GM18951 (cell line): Measurements from ENCODE around the gene SLC27A4.
A peak's percentile ranks its signal among the peaks of the same experiment; 100 is the strongest.

Experiments
- POLR2A ChIP-seq: IDR thresholded peaks from 4 replicates; pipeline ENCODE4 v1.6.1; 2011; ENCODE audit warnings: mild to moderate bottlenecking; ENCODE audit not compliant: insufficient read length, insufficient read depth; ENCODE audit errors: extremely low read depth
- in situ Hi-C: fragments of 300-500 bp; cut with MboI; formaldehyde crosslinking; loops from one replicate; pipeline ENCODE4 v1.12.0; 2022; ENCODE audit warnings: low sequenced_read_pairs, mixed read lengths, inconsistent platforms; ENCODE audit not compliant: unreplicated experiment

Gene SLC27A4

DNA sequence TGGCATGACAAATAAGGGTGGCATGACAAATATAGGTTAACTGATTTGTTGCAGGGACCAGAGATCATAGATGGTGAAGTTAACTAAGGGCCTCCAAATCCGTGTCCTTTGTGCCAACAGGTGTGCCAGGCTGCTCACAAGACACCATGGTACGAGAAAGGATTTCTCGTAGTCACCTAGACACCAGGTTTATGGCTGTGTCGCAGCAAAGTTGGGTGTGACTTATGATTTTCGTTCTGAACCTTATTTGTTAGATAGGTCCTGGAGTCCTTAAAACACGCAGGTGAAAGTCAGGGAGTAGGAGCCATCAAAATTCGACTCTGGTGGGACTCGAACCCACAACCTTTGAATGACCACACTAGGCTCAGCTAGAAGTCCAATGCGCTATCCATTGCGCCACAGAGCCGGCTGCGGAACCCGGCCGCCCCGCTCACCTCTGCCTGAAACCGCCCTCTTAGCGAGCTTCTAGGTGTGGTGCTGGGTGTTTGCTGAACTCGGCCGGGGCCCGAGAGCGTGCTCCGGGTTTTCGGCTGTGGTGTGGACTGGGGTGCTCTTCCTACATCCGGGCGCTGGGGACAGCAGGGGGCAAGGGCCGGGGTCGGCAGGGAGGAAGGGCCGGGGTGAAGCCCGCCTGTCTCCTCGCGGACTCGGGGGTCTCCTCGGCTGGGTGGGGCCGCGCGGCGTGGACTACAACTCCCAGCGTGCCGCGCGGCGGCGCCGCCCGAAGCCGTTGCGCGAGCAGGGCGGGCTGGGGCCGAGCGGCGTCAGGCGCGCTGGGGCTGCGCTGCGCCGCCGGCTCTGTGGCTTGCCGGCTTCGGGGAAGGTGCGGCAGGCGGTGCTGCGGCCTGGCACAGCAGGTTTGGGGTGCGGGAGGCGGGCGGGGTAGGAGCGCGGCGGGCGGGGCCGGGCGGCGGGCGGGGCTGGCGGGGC lies at the start of gene SLC27A4:
SLC27A4 (plus strand) TSS at position 767 of the 930 bp plus-strand sequence. CDS start 2,606 bp downstream, outside the sequence.
- TF ChIP-seq POLR2A, result peak; percentile 66
- in situ Hi-C loops, result no loop called here

DNA sequence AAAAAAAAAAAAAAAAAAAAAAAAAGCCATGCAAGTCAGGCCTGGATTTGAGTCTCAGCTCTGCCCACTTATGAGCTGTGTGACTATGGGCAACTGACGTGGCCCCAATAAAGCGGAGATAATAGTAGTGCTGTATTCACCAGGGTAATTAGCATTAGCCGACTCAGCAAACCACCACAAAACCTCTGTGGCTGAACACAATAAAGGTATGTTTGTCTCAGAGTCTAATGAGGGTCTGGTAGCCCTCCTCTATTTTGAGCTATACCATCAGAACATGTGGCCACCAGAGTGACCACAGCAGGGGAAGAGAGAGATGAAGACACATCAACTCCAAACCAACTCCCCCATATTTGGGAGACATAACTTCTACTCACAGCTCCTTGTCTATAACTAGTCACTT lies 48.3 kb upstream of the SLC27A4 start:
- TF ChIP-seq POLR2A, result no peak

DNA sequence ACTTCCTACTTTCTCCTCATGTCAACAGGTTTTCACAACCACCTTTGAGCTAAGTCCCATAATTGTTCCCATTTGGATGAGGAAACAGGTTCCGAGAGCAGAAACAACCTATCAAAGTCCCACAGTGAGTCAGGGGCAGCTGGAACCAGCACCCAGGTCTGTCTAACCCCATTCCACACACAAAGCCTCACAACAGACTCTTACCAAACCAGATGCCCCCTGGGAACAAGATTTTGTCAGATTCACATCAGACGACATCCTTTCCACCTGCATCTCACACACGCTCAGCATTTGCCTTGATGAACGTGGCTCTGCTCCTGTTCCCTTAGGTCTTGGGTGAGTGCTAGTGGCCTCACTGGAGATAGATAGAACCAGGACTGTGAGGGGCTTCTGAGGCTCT lies 47.2 kb upstream of the SLC27A4 start:
- in situ Hi-C loops, result no loop called here
- no peak for TF ChIP-seq POLR2A

More for the DNA sequence above, 48.3 kb upstream of the SLC27A4 start:
- in situ Hi-C loops, result no loop called here

DNA sequence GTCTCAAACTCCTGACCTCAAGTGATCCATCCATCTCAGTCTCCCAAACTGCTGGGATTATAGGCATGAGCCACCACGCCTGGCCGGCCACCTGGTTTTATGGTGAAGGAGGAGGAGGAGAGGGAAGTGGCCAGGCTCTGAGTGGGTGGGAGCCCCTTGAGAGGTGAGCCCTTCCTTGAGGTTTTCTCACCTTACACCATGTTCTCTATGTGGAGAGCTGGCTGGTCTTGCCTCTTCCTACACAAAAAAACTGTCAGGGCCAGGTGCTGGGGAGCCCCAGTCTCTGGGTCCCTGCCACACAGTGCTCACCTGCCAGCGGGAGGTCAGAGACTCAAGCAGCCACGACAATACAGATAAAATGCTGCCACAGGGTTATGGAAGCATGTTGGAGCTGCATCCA lies 46.2 kb upstream of the SLC27A4 start:
- TF ChIP-seq POLR2A, result no peak
- in situ Hi-C loops, result no loop called here

DNA sequence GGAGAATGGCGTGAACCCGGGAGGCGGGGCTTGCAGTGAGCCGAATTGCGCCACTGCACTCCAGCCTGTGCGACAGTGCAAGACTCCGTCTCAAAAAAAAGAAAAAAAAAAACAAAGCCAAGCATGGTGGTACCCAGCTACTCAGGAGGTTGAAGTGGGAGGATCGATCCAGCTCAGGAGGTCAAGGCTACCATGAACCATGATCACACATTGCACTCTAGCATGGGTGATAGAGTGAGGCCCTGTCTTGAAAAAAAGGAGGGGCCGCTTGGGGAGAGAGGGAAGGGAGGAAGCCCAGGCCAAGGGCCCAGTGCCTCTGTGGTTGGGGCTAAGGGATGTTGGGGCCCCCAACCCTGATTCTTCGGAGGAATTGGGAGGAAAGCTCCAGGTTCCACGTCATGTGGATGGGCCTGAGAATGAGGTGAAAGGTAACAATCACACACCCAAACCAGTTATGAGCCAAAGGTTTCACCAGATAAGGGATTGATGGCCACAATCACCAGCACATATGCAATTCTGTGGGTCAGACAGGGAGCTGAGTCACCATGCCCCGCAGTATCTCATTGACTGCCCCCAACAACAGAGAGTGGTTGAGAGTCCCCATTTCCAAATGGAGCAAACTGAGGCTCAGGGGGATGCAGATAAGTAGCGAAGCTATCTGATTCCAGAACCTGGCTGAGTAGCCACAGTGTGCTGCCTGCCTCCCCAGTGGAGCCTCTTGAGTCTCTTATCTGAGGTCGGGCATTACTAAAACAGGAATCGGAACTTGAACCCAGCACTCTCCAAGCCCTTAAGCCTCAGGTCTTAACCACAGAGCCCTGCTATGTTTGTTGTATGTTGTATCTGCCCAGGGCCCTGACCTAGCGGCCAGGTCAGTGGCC lies 43.7 kb upstream of the SLC27A4 start:
- in situ Hi-C loops, result no loop called here
- no peak for TF ChIP-seq POLR2A

DNA sequence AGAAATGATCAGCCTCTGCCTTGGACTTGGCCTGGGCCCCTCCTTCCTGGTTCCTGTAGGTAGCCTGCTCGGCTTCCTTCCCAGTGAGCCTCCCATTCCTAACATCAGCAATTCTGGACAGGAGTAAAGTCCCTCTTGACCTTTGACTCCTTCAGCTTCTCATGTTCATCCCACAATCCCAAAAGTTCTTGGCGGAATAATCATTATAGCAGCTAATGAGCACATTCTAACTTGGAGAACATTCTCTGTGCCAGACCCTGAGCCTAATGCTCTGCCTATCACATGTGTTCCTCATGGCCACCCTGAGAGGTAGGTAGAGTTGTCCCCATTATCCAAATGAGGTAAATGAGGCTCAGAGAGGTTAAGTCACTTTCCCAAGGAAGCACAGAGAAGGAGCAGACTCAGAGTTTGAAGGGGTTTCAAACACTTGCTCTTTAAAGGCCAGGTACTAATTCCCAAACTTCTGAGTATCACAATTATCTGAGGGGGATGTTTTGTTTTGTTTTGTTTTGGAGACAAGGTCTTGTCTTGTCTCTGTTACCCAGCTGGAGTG lies 43.0 kb upstream of the SLC27A4 start:
- TF ChIP-seq POLR2A, result no peak

DNA sequence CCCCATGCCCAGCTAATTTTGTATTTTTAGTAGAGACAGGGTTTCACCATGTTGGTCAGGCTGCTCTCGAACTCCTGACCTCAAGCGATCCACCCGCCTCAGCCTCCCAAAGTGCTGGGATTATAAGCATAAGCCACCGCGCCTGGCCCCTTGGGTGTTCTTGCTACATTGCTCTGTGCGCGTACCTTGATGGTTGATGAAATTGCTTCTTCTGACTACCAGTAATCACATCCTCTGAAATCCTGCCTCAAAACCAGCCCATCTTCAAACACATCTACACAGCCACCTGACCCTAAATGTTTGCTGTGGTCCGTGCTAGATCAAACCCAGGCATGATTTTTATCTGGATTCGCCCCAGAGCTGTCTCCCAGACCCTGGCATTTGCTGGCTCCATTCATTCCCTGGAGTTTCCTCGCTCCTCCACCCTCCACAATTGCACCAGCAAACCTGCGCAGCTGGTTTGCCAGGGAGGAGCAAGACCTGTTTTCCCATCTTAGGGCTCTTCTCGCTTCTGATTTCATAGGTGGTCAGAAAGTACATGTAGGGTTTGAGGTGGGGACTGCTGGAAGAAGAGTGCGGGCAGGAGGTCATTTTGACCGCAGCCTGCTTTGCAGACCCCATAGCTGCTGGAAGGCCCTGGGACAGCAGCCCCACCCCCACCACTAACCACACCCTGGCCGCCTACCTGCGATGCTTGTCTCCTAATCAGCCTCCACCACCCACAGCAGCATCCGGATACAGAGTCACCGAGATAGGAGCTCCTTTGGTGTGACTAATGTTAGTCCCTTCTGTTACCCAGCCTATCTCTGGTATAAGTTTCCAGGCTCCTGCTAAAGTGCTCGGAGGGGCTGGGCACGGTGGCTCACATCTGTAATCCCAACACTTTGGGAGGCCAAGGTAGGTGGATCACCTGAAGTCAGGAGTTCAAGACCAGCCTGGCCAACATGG lies 41.5 kb upstream of the SLC27A4 start:
- in situ Hi-C loops, result no loop called here

More for the DNA sequence above, 43.0 kb upstream of the SLC27A4 start:
- in situ Hi-C loops, result no loop called here

DNA sequence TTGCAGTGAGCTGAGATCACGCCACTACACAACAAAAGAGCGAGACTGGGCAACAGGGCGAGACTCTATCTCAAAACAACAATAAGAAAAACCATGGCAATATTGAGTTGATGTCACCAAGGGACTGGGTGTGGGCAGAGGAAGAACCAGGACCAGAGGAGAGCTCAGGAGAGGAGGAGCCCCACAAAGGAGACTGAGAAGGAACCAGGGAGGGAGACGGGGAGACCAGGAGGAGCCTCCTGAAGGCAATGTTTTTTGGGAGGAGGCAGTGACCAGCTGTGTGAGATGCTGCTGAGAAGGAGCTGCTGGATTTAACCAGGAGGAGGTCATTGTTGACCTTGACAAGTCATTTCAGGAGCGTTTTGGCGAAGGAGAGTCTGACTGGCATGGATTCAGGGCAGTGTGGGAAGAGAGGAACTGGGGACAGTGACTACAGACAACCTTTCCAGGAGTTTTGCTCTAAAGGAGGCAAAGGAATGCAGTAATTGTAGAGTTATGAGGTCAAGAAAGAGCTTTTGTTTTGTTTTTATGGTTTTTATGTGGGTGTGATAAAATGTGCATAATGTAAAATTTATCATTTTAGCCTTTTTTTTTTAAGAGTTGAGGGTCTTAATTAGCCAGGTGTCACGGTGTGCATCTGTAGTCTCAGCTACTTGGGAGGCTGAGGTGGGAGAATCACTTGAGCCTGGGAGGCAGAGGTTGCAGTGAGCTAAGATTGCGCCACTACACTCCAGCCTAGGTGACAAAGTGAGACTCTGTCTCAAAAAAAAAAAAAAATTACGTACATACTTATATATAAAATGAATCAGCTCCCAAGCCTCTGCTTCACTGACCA lies 36.0 kb upstream of the SLC27A4 start:
- in situ Hi-C loops, result no loop called here
- TF ChIP-seq POLR2A, result no peak

More for the DNA sequence above, 41.5 kb upstream of the SLC27A4 start:
- no peak for TF ChIP-seq POLR2A

DNA sequence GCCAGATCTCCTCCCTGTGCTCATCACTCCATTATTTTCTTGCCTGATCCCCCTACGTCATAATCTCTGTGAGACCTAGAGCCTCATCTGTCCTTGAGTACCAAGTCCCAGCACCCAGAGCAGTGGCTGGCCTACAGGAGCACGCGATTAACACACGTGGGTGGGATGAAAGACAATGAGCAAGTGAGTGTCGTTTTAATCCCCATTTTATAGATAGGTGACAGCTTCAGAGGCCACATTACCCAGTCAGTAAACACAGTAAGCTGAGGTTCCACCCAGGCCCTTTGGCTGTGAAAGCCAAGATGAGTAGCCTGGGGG lies 35.4 kb upstream of the SLC27A4 start:
- TF ChIP-seq POLR2A, result no peak
- in situ Hi-C loops, result no loop called here

DNA sequence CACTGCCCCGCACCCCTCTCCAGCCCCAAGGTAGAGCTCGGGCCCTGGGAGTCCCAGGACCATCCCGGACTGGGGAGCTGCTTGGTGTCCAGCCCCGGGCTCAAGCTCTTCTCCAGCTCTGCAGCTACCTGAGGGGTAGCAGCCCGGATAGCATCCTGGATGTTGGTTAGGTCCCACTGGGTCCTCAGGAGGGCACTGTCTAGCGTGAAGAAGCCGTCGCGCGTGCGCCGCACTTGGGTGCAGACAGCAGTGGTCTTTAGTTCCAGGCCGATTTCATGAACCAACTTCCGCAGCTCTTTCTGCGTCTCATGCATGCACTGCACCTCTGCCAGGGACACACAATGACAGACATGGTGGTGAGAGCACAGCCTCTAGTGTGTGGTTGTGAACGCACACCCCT lies 30.8 kb upstream of the SLC27A4 start:
- in situ Hi-C loops, result no loop called here
- TF ChIP-seq POLR2A, result no peak

DNA sequence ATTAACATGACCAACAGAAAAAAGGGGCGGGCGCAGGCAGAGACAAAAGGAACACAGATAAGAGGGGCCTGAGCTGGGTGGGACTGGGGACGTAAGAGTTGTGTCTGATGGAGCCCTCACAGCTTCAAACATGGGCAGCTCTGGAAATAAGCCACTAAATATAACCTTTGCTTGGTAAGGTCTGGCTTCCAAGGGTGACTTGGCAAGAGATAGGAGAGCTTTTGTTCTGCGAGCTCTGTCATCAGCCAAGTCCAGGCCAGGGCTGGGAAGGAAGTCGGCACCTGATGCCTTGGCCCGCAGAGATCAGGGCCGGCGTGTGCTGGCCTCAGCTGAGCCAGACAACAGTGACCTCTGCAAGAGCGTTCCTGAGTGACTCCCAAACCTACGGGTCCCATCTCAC lies 29.9 kb upstream of the SLC27A4 start:
- in situ Hi-C loops, result no loop called here
- no peak for TF ChIP-seq POLR2A

DNA sequence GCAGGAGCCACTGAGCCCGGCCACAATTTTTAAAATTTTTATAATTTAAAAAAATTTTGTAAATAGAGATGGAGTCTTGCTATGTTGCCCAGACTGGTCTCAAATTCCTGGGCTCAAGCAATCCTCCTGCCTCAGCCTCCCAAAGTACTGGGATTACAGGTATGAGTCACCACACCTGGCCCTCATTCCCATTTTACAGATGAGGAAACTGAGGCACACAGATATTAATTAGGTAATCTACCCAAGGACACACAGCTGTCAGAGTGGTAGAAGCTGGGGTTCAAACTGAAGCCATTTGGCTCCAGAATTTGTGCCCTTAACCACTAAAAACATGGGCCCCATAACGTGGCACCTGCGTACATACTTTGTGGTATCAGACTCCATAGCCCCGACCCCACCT lies 25.6 kb upstream of the SLC27A4 start:
- TF ChIP-seq POLR2A, result no peak
- in situ Hi-C loops, result no loop called here

DNA sequence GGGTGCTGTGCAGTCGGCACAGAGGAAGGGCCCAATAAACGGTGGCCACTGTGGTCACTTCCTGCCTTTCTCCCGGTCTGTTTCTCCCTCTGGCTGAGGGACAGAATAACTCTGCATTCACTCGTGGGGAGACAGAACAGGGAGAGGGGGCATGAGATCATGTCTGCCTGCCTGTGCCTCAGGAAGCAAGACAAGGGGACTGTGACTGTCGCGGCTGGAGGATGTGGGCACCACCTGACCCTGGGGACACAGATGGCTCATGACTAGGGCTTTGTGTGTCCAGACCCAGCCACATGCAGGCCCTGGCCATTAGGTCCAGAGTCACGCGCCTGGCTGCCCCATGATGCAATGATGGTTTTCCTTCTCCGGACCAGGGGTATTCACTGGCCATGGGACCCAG lies 23.9 kb upstream of the SLC27A4 start:
- in situ Hi-C loops, result no loop called here
- no peak for TF ChIP-seq POLR2A
